Measurements from ENCODE around the gene TNFRSF17.

The TNFRSF17 gene

GRCh38 chr16:11972128-11972527 lies 7.1 kb downstream of the TNFRSF17 start:
- DNase-seq, result no peak

- no peak for DNase-seq
These were observed 8.1 kb downstream of the TNFRSF17 start for GRCh38 chr16:11973070-11973469.

DNA sequence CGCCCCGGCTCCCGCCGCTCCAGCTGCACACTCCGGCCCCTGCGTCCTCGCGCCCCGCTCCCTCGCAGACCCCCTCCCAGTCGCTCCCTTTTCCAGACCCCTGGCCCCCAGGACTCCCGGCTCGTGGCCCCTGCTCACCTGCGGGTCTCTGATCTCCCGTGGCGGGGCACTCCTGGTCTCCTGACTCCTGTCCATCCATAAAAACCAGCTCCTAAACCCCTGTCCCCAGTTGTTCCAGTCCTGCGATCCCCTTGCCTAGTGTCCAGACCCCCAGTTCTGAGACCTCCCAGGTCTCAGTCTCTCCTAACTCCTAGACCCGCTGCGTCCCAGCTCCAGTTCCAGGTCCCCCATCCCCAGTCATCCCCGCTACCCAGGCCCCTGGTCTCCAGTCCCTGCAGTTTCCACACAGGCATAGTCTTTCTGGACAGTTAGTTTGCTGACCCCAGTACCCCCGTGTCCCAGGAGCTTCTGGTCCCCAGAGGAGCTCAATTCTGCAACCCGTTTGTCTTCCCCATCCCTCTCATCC lies 11.9 kb downstream of the TNFRSF17 start:
- no peak for DNase-seq

DNA sequence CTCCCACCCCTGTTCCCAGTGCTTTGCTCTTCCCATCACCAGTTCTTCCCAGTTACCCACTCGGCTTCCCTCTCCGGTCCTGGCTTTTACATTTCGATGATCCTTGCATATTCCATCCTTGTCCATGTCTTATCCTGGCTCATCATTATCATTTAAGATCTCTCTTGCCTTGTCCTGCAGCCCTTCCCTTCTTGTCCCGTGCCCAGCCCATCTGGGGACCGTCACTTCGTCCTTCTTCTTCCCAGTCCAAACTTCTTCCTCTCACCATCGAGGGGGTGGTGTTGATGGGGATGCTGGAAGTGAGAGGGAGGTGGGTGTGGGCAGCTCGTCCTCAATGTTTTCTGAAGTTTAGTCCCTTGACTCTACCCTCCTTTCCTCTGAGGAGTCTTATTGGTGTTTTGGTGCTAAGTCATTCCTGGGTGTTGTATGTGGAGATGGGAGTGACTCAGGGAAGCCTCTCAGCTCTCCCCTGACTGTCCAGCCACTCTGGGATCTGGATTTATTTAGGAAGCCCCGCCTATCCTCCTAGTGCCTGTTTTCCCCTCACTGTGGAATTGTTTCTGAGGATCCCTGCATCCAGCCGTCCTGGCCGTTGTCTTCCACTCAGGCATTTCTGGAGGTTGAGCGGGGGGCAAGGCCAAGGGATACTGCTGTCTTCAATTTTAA lies 12.5 kb downstream of the TNFRSF17 start:
- no peak for DNase-seq

- no peak for DNase-seq
These were observed 13.1 kb downstream of the TNFRSF17 start for GRCh38 chr16:11978080-11978479.

- DNase-seq, result no peak
These were observed 14.1 kb downstream of the TNFRSF17 start for GRCh38 chr16:11979013-11979672.

DNA sequence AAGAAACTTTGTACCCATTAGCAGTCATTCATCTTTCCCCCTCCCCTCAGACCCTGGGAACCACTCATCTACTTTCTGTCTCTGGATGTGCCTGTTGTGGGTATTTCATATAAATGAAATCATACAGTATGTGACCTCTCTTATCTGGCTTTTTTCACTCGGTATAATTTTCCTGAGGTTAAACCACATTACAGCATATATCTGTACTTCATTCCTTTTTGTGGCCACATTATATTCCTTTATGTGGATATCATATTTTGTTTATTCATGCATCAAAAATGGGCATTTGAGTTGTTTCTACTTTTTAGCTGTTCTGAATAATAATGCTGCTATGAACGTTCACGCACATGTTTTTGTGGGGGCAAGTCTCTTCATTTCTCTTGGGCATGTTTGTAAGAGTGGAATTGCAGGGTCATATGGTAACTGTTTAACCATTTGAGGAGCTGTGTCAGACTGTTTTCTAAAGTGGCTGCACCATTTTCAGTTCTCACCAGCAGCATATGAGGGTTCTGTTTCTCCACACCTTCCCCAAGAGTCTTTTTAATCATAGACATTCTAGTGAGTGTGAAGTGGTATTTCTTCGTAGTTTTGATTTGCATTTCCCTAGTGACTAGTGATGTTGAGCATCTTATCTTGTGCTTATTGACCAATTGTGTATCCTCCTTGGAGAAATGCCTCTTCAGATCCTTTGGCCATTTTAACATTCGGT lies 15.3 kb downstream of the TNFRSF17 start:
- no peak for DNase-seq

DNA sequence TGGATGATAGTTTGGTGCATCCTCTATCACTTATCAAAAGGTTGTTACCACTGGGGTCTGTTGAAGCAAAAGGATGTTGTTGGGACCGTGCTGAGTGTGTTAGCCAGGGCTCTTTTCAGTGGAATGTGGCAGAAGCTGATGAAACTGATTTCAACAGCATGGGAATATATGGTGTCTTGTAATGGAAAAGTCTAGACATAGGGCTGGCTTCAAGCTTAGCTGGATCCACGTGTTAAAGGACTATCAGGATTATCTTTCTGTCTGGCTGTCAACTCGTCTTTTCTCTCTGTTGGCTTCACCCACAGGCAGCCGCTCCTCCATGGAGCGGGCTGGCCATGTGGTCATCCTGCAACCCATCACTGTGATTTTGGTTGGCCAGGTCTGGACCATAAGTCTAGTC lies 20.2 kb downstream of the TNFRSF17 start:
- no peak for DNase-seq

- peak; percentile 17 for DNase-seq
These were observed 21.6 kb downstream of the TNFRSF17 start for GRCh38 chr16:11986521-11987057.

GRCh38 chr16:11988258-11988978 lies 23.4 kb downstream of the TNFRSF17 start:
- no peak for DNase-seq

GRCh38 chr16:11990702-11991390 lies 25.8 kb downstream of the TNFRSF17 start:
- DNase-seq, result no peak

- DNase-seq, result no peak
These were observed 27.1 kb downstream of the TNFRSF17 start for GRCh38 chr16:11992008-11992584.

DNA sequence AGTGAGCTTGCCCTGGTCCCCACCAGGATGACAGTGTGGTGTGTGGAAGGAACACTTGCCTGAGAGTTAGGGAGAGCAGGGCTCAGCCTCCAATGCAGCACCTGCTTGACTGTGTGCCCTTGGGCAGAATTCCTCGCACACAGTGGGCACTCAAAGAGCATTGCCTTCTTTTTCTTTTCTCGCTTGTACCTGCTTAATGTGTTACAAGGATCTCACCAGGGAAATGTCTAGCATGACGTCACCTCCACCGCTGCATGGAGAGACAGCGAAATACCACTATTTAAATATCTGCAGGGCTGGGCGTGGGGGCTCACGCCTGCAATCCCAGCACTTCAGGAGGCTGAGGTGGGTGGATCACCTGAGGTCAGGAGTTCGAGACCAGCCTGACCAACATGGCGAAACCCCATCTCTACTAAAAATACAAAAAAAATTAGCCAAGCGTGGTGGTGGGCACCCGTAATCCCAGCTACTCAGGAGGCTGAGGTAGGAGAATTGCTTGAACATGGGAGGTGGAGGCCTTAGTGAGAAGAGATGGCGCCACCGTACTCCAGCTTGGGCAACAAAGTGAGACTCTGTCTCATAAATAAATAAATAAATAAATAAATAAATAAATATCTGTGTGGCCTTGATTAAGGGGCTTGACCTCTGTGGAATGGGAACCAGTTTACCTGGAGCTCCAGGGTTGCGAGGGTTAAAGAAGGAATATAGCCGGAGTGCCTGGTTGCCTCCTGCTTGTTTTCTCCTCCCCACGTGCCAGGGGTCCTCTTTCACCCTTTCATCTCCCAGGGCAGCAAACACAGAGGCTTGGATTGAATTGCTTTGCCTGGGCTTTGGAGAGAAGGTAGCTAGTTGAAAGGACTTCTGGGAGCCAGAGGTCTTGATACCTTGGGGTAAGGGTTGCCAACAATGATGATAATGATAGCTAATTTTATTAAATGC lies 27.8 kb downstream of the TNFRSF17 start:
- DNase-seq, result no peak

- DNase-seq, result no peak
These were observed 29.4 kb downstream of the TNFRSF17 start for GRCh38 chr16:11994143-11995119.

DNA sequence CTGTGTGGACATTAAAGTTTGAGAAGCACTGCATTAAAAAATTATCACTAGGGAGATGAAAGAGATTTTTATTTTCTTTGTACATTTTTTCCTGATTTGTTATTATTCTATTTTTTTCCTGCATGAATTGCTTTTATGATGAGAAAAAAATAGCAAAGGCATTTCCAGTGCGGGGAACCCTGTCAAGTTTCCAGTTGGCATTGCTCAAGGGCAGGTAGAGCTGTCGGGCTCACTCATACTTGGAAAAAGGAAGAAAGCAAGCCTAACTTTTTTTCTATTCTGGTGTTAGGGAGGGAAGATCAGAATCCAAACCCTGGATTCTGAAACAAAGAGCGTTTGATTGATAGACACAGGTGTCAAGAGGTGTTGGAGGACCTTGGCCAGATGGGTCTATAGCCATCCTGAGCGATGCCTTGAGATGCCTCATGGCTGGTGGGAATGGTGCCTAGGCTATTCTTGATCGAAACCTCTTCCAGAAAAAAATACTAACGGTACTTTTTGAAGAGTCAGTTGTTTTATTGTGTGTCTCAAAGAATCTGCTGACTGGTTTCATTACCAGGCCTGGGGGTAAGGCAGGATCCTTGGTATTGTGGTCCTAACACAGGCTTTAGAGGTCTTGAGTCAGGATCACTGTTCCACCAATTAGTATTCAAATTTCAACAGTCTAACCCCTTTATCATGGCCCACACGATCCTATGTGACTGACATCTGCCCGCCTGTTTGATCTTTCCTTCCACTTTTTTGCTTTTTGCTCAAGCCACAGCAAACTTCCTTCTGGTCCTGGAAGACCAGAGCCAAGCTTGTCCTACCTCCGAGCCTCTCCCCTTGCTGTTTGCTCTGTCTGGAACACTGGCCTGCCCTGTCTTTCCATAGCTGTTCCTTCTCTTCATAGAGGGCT lies 31.7 kb downstream of the TNFRSF17 start:
- no peak for DNase-seq

DNA sequence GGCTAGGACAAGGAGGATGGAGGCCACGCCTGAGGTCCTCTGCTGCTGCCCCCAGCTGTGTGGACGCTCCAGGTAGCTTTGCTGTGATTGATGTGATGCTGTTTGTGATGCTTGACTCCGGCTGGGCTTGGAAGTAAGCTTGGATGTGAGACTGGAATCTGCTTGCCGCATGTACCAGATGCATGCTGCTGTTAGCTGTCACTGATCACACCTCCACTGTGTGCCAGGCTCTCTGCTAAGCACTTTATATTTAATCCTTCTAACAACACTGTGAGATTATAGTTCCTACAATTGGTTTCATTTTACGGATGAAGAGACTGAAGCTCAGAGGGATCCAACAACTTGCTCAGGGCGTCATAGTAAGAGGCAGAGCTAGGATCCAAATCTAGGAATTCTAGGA lies 35.0 kb downstream of the TNFRSF17 start:
- no peak for DNase-seq

DNA sequence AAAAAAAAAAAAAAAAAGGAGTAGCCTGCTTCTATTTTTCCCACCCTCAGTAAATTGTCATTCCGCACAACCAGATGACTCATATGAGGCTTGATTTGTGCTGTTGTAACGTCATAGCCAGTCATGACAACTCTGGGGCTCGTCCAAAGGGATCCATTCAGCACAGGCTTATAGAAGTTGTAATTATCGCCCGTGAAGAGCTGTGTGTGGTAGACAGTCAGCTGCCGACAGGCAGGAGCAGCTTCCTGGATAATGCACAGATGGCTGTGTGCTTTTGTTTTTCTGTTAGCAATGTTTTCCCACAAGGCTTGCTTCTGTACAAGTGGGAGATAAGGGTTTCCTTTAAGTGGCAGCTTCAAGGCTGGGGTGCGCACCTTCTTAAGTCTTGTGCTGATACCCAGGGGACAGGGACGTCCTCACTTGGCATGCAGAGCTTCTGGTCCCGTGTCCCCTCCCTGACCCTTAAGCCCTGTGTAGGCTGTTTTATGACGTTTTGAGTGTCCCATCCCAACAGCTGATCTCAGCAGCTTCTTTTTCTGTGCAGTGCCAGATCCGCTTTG lies 37.5 kb downstream of the TNFRSF17 start:
- DNase-seq, result no peak

- DNase-seq, result no peak
These were observed 41.6 kb downstream of the TNFRSF17 start for GRCh38 chr16:12006637-12007036.
